NCI-H345 treated with DMSO at 0.1 percent for 48 hours (cell line): Measurements from ENCODE around the gene TMEM108.

Experiments
- DNase-seq: peaks from one replicate; lab custom pipeline; 2025; ENCODE audit not compliant: unreplicated experiment; lab: John Stamatoyannopoulos, UW

The TMEM108 gene

DNA sequence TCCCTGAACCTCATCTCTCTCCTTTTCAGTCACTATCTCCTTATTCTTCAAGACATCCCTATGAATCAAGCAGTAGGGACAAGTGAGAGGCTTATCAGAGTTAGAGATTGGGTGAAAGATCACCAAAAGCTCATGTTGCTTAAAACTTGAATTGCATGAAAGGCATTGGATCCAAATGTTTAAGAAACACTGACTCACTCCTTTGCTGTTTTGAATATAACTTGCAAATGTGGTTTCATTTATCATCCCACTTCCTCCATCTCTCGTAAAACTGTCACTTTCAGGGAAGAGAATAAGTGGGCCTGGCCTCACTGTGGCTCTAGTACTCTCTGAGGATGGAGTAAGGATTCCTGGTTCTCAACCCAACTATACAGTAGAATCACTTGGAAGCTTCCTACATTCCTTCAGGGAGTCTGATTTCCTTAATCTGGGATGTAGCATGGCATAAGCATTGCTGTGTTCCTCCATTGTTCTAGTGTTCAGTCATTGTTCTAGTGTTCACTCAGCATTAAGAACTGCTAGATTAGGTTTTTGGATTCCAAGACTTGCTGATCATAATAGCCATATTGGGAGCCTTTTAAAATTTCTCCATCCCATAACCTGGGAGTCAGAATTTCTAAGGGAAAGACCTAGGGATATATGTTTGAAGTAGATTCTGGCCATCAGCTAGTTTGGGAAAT, 171.8 kb downstream of the TMEM108 start:
- DNase-seq = no peak

DNA sequence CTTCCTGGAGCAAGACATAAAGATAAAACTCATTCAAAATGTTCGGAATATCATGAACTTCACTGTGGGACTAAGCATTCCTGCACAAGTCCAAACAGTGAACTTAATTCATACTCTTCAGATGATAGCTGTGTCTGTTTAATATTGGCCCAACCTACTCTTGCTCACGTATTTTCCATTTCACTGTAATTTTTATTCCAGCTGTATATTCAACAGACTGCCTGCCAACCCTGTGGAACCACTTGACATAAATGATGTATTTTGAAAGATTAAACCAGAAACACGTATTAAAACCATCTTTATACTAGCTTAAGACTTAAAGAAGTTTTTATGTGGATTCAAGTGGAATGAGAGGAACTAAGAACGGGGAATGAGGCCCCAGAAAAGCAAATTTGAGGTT, 172.5 kb downstream of the TMEM108 start:
- no peak for DNase-seq

GRCh38 chr3:133211449-133211848, 173.3 kb downstream of the TMEM108 start:
- DNase-seq = no peak

GRCh38 chr3:133211856-133212255, 173.7 kb downstream of the TMEM108 start:
- no peak for DNase-seq

- DNase-seq = no peak
Observed at GRCh38 chr3:133213937-133214336, 175.7 kb downstream of the TMEM108 start.

- DNase-seq = no peak
Observed at GRCh38 chr3:133227813-133228212, 189.6 kb downstream of the TMEM108 start.

- DNase-seq = peak; percentile 25
Observed at GRCh38 chr3:133230195-133230594, 192.0 kb downstream of the TMEM108 start.

GRCh38 chr3:133236901-133237300, 198.7 kb downstream of the TMEM108 start:
- DNase-seq = no peak

- no peak for DNase-seq
Observed at GRCh38 chr3:133237380-133237779, 199.2 kb downstream of the TMEM108 start.

- DNase-seq = no peak
Observed at GRCh38 chr3:133238015-133238414, 199.8 kb downstream of the TMEM108 start.

- DNase-seq = no peak
Observed at GRCh38 chr3:133246119-133246518, 207.9 kb downstream of the TMEM108 start.

DNA sequence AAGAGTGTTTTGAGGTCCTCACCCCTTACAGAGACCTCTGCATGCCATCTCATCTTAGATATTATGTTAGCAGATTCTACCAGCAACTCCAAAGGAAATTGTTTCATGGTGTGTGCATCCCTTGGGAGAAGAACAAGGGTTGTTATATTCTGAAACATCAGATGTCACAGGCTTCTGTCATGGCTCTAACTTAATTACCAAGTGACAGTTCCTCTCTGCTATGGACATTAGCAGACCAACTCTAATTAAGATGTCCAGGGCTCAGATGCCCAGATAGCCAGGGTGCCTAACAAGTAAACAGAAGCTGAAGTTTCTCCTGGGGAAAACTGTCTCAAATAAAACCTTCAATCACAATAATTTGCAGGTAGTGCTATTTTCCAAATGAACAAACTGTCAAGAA, 208.6 kb downstream of the TMEM108 start:
- DNase-seq = no peak

DNA sequence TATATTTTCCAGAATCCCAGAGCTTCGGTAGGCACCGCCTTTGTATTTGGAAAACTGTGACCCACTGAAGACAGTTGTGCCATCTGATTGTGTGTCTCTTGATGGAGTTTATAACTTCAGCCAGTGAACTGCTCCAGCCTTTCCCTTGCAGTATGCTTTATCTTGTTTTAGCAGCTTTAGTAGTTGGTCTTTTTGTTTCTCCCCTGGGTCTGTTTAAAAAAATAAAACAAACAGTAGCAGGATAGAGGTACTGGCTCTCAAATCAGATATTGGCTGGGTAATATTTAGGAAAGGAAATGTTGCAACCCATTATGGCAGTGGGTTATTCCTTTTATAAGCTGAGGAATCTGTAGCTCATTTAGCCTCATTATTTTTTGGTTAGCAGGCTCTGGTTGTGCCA, 210.2 kb downstream of the TMEM108 start:
- DNase-seq = no peak

GRCh38 chr3:133249490-133249889, 211.3 kb downstream of the TMEM108 start:
- DNase-seq = no peak

DNA sequence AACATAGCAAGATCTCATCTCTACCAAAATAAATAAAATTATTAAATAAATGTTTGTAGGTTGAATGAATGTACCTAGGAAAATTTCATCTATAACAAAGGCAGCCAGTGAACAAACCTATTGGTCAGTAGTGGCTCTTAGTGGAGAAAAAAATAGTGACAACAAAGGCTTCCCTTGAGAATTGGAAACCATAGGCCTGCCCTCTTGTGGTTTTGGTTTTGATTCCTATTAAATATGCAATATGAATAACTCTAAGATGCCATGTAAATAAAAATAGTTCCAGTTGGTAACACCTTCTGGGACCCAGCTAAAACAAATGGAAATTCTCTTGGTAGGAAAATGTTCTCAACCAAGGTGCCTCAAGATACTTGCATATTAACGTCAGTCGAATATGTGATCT, 216.0 kb downstream of the TMEM108 start:
- DNase-seq = no peak

- DNase-seq = no peak
Observed at GRCh38 chr3:133254716-133255115, 216.5 kb downstream of the TMEM108 start.

GRCh38 chr3:133256787-133257483, 218.7 kb downstream of the TMEM108 start:
- DNase-seq = no peak

GRCh38 chr3:133258358-133258757, 220.2 kb downstream of the TMEM108 start:
- DNase-seq = no peak

- no peak for DNase-seq
Observed at GRCh38 chr3:133259767-133260166, 221.6 kb downstream of the TMEM108 start.

DNA sequence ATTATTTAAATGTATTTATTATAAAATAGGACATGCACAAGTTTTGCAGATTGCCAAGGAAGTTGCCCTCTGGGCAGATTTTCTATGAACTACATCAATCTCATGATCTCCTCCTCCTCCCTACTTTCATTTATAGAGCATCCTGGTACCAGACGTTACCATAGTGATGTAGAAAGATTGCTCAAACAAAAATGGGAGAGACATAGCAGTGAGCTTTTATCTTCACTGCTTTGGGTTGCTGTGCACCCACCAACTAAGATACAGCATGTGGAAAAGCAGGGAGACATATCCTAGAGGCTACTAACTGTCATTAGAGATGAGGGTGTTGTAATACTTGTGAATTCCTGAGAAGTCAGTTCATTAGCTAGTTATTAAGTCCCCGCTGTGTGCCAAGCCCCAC, 224.1 kb downstream of the TMEM108 start:
- no peak for DNase-seq

DNA sequence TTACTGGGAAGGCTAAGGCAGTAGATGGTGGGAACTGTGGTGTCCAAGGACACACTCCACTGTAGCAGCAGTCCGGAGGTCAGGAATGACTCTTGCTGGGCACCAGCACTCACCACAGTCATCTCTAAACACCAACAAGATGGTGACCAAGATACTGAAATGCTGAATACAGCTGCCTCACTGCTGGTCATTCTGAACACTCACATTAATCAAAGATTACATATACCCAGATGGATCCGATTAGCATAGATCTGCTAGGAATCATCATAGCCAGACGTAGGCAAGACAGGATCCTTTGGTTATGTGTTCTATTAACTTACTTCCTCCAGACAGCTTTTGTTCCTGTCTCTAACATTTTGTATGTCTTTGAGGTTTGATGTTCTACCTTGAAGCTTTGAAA, 226.7 kb downstream of the TMEM108 start:
- DNase-seq = no peak

- DNase-seq = no peak
Observed at GRCh38 chr3:133268726-133269134, 230.5 kb downstream of the TMEM108 start.

GRCh38 chr3:133269393-133269792, 231.2 kb downstream of the TMEM108 start:
- no peak for DNase-seq
